Caco-2 (cell line): ENCODE results near the gene PAK4. TPM values are rescaled to one million over a fixed set of nuclear protein-coding genes. Genes with fewer than 3 reads are reported as not detected.

Source experiments
- BruUV-seq: library from RNA; stranded (reverse); fragments of 400-500 nt; replicated peaks from 2 replicates; lab custom pipeline; 2021; lab: Mats Ljungman, UMichigan
- CTCF ChIA-PET: fragments of 300-600 bp; sonication (Branson Sonifier 250); formaldehyde crosslinking; loops from one replicate; lab custom pipeline; 2022; ENCODE audit warnings: antibody characterized with exemption; lab: Charles Lee
- POLR2A ChIA-PET: fragments of 300-600 bp; sonication (Branson Sonifier 250); formaldehyde crosslinking; loops from one replicate; lab custom pipeline; 2022; ENCODE audit warnings: antibody characterized with exemption; lab: Charles Lee
- DNase-seq, 2 experiments: peaks; one replicate each; pipeline versions ENCODE4 v3.0.0 to v3.0.0-alpha.2; 2020 to 2022
- H3K27me3 ChIP-seq: replicated peaks from 2 replicates; pipeline ENCODE4 v1.6.0; 2011; ENCODE audit warnings: low read length; ENCODE audit not compliant: control insufficient read depth, insufficient read depth
- H3K36me3 ChIP-seq: 2 replicates; pipeline ENCODE4 v1.5.1; 2011; ENCODE audit warnings: low read length; ENCODE audit not compliant: control insufficient read depth, insufficient read depth
- H3K4me1 ChIP-seq: fragments of 250-450 bp; sonication (Bioruptor Pico); 2 replicates; pipeline ENCODE4 v1.5.1; 2020; ENCODE audit warnings: mild to moderate bottlenecking
- H3K4me3 ChIP-seq: 2 replicates; pipeline ENCODE4 v1.5.1; 2011; ENCODE audit warnings: low read depth, mild to moderate bottlenecking, control low read depth, low read length
- H3K9me3 ChIP-seq: fragments of 250-450 bp; sonication (Bioruptor Pico); 2 replicates; pipeline ENCODE4 v1.5.1; 2020; ENCODE audit warnings: mild to moderate bottlenecking, moderate library complexity
- H3K27ac Mint-ChIP-seq: one replicate; pipeline ENCODE4 v1.8.0; 2022; ENCODE audit warnings: mixed read lengths; ENCODE audit not compliant: unreplicated experiment
- H3K27me3 Mint-ChIP-seq: one replicate; pipeline ENCODE4 v1.8.0; 2022; ENCODE audit warnings: mixed read lengths; ENCODE audit not compliant: insufficient read depth, unreplicated experiment
- H3K36me3 Mint-ChIP-seq: one replicate; pipeline ENCODE4 v1.8.0; 2022; ENCODE audit warnings: mild to moderate bottlenecking, mixed read lengths; ENCODE audit not compliant: insufficient read depth, unreplicated experiment
- H3K4me1 Mint-ChIP-seq: one replicate; pipeline ENCODE4 v1.8.0; 2022; ENCODE audit warnings: low read depth, mixed read lengths; ENCODE audit not compliant: unreplicated experiment
- H3K4me3 Mint-ChIP-seq: one replicate; pipeline ENCODE4 v1.8.0; 2022; ENCODE audit warnings: mild to moderate bottlenecking, moderate library complexity, mixed read lengths; ENCODE audit not compliant: unreplicated experiment
- H3K9me3 Mint-ChIP-seq: one replicate; pipeline ENCODE4 v1.8.0; 2022; ENCODE audit warnings: mixed read lengths; ENCODE audit not compliant: unreplicated experiment
- CTCF ChIP-seq, 2 experiments: fragments of 200-600 bp in 1 of 2; IDR thresholded peaks; 1 replicate in 1 of 2; 2 replicates in 1 of 2; pipeline versions ENCODE4 v1.5.1 to v1.8.0; 2011 to 2022; ENCODE audit warnings: antibody characterized with exemption in 1 of 2, control low read depth in 1 of 2, inconsistent platforms in 1 of 2, low read depth in 1 of 2, low read length in 1 of 2, mild to moderate bottlenecking in 1 of 2, moderate library complexity in 1 of 2; ENCODE audit not compliant: insufficient read depth in 1 of 2, severe bottlenecking in 1 of 2, unreplicated experiment in 1 of 2
- intact Hi-C: fragments of 100-400 bp; cut with micrococcal nuclease; formaldehyde crosslinking; loops from one replicate; pipeline ENCODE4 v1.10.0; 2022; ENCODE audit not compliant: unreplicated experiment
- total RNA-seq: library from RNA; stranded (reverse); gene quantifications from 2 replicates; pipeline ENCODE4 v1.2.3, GENCODE V29; 2022

The PAK4 gene
- total RNA-seq, 1 experiment from 2014 or later: 112 TPM

- intact Hi-C loops: no loop called here
- Histone ChIP-seq H3K27me3 (no peaks in the 10 kb centered on the region), H3K9me3 (no peaks in the 10 kb centered on the region), H3K4me3 (no peak overlapping the region), H3K4me1 (no peaks in the 10 kb centered on the region), H3K36me3 (no peaks in the 10 kb centered on the region)
- no peak overlapping the region for H3K27ac Mint-ChIP-seq
- H3K4me1 Mint-ChIP-seq: no peaks in the 10 kb centered on the region
- CTCF ChIA-PET: no interaction called here
- H3K36me3 Mint-ChIP-seq: no peaks in the 10 kb centered on the region
- POLR2A ChIA-PET: no interaction called here
- H3K27me3 Mint-ChIP-seq: no peaks in the 10 kb centered on the region
- no TSS peak for BruUV-seq
- no peaks in the 10 kb centered on the region for H3K9me3 Mint-ChIP-seq
- no peak for TF ChIP-seq CTCF (IDR thresholded peaks at IDR 0.05; ENCODE audit: insufficient read depth in 1 of 2, low read depth in 1 of 2, low read length in 1 of 2, severe bottlenecking in 1 of 2, unreplicated experiment in 1 of 2)
- DNase-seq: no peak
- no peak overlapping the region for H3K4me3 Mint-ChIP-seq
These were observed 21.4 kb upstream of the PAK4 start for GRCh38 chr19:39104186-39104596.

- Mint-ChIP-seq H3K27me3 (no peaks in the 10 kb centered on the region), H3K4me3 (no peak overlapping the region), H3K9me3 (no peaks in the 10 kb centered on the region), H3K27ac (no peak overlapping the region), H3K36me3 (no peaks in the 10 kb centered on the region), H3K4me1 (no peaks in the 10 kb centered on the region)
- no peak for DNase-seq
- no peaks in the 10 kb centered on the region for H3K27me3 ChIP-seq
- H3K4me1 ChIP-seq: no peaks in the 10 kb centered on the region
- ChIA-PET CTCF (no interaction called here), POLR2A (no interaction called here)
- H3K9me3 ChIP-seq: no peaks in the 10 kb centered on the region
- intact Hi-C loops: no loop called here
- H3K4me3 ChIP-seq: no peak overlapping the region
- TF ChIP-seq CTCF (IDR thresholded peaks at IDR 0.05; ENCODE audit: insufficient read depth in 1 of 2, low read depth in 1 of 2, low read length in 1 of 2, severe bottlenecking in 1 of 2, unreplicated experiment in 1 of 2): no peak
- H3K36me3 ChIP-seq: no peaks in the 10 kb centered on the region
- BruUV-seq: no TSS peak
These were observed 19.4 kb upstream of the PAK4 start for GRCh38 chr19:39106194-39106593.

- Histone ChIP-seq H3K36me3 (no peaks in the 10 kb centered on the region), H3K27me3 (no peaks in the 10 kb centered on the region), H3K4me1 (no peaks in the 10 kb centered on the region), H3K4me3 (no peak overlapping the region), H3K9me3 (no peaks in the 10 kb centered on the region)
- Mint-ChIP-seq H3K27me3 (no peaks in the 10 kb centered on the region), H3K4me1 (no peaks in the 10 kb centered on the region), H3K9me3 (no peaks in the 10 kb centered on the region), H3K27ac (no peak overlapping the region), H3K4me3 (no peak overlapping the region), H3K36me3 (no peaks in the 10 kb centered on the region)
- no TSS peak for BruUV-seq
- intact Hi-C loops: no loop called here
- ChIA-PET POLR2A (no interaction called here), CTCF (interaction anchor here (0.6 to 0.7 kb wide), 2 partner anchors 61 to 179 kb away, joined by 5 read pairs; partner anchors contain the start of genes MRPS12 and SARS2)
- TF ChIP-seq CTCF (IDR thresholded peaks at IDR 0.05; ENCODE audit: insufficient read depth in 1 of 2, low read depth in 1 of 2, low read length in 1 of 2, severe bottlenecking in 1 of 2, unreplicated experiment in 1 of 2): no peak
- no peak for DNase-seq
These were observed 15.9 kb upstream of the PAK4 start for GRCh38 chr19:39109641-39110040.
